ENCODE measurements around the gene ABCA5. TPM values are rescaled to one million over a fixed set of nuclear protein-coding genes. Genes with fewer than 3 reads are reported as not detected.

ABCA5 gene, protein sequence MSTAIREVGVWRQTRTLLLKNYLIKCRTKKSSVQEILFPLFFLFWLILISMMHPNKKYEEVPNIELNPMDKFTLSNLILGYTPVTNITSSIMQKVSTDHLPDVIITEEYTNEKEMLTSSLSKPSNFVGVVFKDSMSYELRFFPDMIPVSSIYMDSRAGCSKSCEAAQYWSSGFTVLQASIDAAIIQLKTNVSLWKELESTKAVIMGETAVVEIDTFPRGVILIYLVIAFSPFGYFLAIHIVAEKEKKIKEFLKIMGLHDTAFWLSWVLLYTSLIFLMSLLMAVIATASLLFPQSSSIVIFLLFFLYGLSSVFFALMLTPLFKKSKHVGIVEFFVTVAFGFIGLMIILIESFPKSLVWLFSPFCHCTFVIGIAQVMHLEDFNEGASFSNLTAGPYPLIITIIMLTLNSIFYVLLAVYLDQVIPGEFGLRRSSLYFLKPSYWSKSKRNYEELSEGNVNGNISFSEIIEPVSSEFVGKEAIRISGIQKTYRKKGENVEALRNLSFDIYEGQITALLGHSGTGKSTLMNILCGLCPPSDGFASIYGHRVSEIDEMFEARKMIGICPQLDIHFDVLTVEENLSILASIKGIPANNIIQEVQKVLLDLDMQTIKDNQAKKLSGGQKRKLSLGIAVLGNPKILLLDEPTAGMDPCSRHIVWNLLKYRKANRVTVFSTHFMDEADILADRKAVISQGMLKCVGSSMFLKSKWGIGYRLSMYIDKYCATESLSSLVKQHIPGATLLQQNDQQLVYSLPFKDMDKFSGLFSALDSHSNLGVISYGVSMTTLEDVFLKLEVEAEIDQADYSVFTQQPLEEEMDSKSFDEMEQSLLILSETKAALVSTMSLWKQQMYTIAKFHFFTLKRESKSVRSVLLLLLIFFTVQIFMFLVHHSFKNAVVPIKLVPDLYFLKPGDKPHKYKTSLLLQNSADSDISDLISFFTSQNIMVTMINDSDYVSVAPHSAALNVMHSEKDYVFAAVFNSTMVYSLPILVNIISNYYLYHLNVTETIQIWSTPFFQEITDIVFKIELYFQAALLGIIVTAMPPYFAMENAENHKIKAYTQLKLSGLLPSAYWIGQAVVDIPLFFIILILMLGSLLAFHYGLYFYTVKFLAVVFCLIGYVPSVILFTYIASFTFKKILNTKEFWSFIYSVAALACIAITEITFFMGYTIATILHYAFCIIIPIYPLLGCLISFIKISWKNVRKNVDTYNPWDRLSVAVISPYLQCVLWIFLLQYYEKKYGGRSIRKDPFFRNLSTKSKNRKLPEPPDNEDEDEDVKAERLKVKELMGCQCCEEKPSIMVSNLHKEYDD (N-terminal part only)
- total RNA-seq = 10 to 100 TPM; 10.5 to 62.4 (median 23.1) TPM

- TF ChIP-seq, protein P1, sequence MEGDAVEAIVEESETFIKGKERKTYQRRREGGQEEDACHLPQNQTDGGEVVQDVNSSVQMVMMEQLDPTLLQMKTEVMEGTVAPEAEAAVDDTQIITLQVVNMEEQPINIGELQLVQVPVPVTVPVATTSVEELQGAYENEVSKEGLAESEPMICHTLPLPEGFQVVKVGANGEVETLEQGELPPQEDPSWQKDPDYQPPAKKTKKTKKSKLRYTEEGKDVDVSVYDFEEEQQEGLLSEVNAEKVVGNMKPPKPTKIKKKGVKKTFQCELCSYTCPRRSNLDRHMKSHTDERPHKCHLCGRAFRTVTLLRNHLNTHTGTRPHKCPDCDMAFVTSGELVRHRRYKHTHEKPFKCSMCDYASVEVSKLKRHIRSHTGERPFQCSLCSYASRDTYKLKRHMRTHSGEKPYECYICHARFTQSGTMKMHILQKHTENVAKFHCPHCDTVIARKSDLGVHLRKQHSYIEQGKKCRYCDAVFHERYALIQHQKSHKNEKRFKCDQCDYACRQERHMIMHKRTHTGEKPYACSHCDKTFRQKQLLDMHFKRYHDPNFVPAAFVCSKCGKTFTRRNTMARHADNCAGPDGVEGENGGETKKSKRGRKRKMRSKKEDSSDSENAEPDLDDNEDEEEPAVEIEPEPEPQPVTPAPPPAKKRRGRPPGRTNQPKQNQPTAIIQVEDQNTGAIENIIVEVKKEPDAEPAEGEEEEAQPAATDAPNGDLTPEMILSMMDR (IDR thresholded peaks at IDR 0.05) = peak in 1 of 6 experiments; percentile 4
- TF ChIP-seq POLR2A (IDR thresholded peaks at IDR 0.05) (peak in 3 of 4 donors; percentile 23 to 91 (median 54)), POLR2AphosphoS5 (IDR thresholded peaks at IDR 0.05) (peak in 1 of 2 donors; percentile 85), EP300 (IDR thresholded peaks at IDR 0.05) (no peak)
- ATAC-seq (ENCODE audit: low FRiP score in 2 of 2) (peak; percentile 96 to 99), DNase-seq (peak; percentile 94 to 97)
- H3K4me3 ChIP-seq = peak within 1 kb of the TSS; percentile 56 to 90 (median 80)
- H3K4me1 ChIP-seq = peaks cover 11 to 19% (median 13%) of the 10 kb centered on the region in 4 donors
- H3K36me3 ChIP-seq = no peaks in the 10 kb centered on the region
- WGBS, 2 donors = 1 to 13% methylated on average over 13 to 44 of the region's 74 CpGs
- no peaks in the 10 kb centered on the region for H3K9me3 ChIP-seq
- peak within 1 kb of the TSS; percentile 83 to 91 (median 90) for H3K27ac ChIP-seq
- no peaks in the 10 kb centered on the region for H3K27me3 ChIP-seq
Measured at GRCh38 chr17:69327060-69327831, at the start of gene ABCA5. Gene ABCA5, minus strand, starts transcription at chr17:69327133. Its CDS starts 12,718 bp downstream, at chr17:69314415.

DNA sequence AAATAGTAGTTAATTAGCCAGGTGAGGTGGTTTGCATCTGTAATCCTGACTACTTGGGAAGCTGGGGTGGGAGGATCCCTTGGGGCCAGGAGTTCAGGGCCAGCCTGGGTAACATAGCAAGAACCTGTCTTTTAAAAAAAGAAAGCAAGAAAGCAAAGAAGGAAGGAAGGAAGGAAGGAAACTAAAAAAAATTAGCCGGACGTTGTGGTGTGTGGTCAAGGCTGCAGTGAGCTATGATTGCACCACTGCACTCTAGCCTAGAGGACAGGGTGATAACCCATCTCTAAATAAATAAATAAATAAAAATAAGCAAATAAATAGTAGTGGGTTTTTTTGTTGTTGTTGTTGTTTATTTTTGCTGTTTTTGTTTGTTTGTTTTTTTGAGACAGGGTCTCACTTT lies 48.3 kb upstream of the ABCA5 start:
- Histone ChIP-seq H3K4me1 (no peaks in the 10 kb centered on the region), H3K9me3 (no peaks in the 10 kb centered on the region), H3K27me3 (no peaks in the 10 kb centered on the region), H3K27ac (no peak overlapping the region), H3K4me3 (no peak overlapping the region), H3K36me3 (no peaks in the 10 kb centered on the region)
- ATAC-seq (ENCODE audit: low FRiP score in 2 of 2) (no peak), DNase-seq (no peak)
- 41 to 44% methylated on average over 2 of the region's 2 CpGs for WGBS, 2 donors
- TF ChIP-seq, protein P1 (IDR thresholded peaks at IDR 0.05) = no peak
- TF ChIP-seq POLR2A (IDR thresholded peaks at IDR 0.05) (no peak), POLR2AphosphoS5 (IDR thresholded peaks at IDR 0.05) (no peak), EP300 (IDR thresholded peaks at IDR 0.05) (no peak)

- 90 to 92% methylated on average over 2 of the region's 2 CpGs for WGBS, 2 donors
- no peak for DNase-seq
- H3K36me3 ChIP-seq = no peaks in the 10 kb centered on the region
- no peak for ATAC-seq (ENCODE audit: low FRiP score in 2 of 2)
- no peaks in the 10 kb centered on the region for H3K27me3 ChIP-seq
- H3K4me3 ChIP-seq = no peak overlapping the region
- TF ChIP-seq EP300 (IDR thresholded peaks at IDR 0.05) (no peak), POLR2A (IDR thresholded peaks at IDR 0.05) (no peak), POLR2AphosphoS5 (IDR thresholded peaks at IDR 0.05) (no peak)
- TF ChIP-seq, protein P1 (IDR thresholded peaks at IDR 0.05) = no peak
- no peaks in the 10 kb centered on the region for H3K4me1 ChIP-seq
- H3K27ac ChIP-seq = no peak overlapping the region
- no peaks in the 10 kb centered on the region for H3K9me3 ChIP-seq
Measured at GRCh38 chr17:69373069-69373468, 46.1 kb upstream of the ABCA5 start.

- H3K4me3 ChIP-seq = no peak overlapping the region
Measured at GRCh38 chr17:69367298-69367697, 40.4 kb upstream of the ABCA5 start.

More at GRCh38 chr17:69367298-69367697, 40.4 kb upstream of the ABCA5 start:
- H3K9me3 ChIP-seq = no peaks in the 10 kb centered on the region
- no peak overlapping the region for H3K27ac ChIP-seq
- H3K27me3 ChIP-seq = no peaks in the 10 kb centered on the region
- no peak for ATAC-seq (ENCODE audit: low FRiP score in 2 of 2)
- H3K36me3 ChIP-seq = no peaks in the 10 kb centered on the region
- H3K4me1 ChIP-seq = no peaks in the 10 kb centered on the region
- TF ChIP-seq EP300 (IDR thresholded peaks at IDR 0.05) (no peak), POLR2A (IDR thresholded peaks at IDR 0.05) (no peak), POLR2AphosphoS5 (IDR thresholded peaks at IDR 0.05) (no peak)
- TF ChIP-seq, protein P1 (IDR thresholded peaks at IDR 0.05) = no peak
- 65 to 77% methylated on average over 3 of the region's 3 CpGs for WGBS, 2 donors
- DNase-seq = no peak

Data from upper lobe of left lung (tissue), 6 donors.